ENCODE results near the gene BTN1A1.

GRCh38 chr6:26473429-26473757 is 26.7 kb upstream of the BTN1A1 start:
- no peak for TF ChIP-seq CTCF (IDR thresholded peaks at IDR 0.05)
- no peak for TF ChIP-seq POLR2AphosphoS5 (IDR thresholded peaks at IDR 0.05)
- no peak for TF ChIP-seq POLR2A (IDR thresholded peaks at IDR 0.05)

Measured in prostate gland (tissue), 2 donors.